SW 1271 (cell line): ENCODE results near the gene PCNT.
"Not testable (repeated sequence)": the region's sequence is repeated elsewhere in the genome, so short reads cannot be mapped to it uniquely, and the experiment has no call there.

Source experiments
- DNase-seq, 2 experiments: peaks; one replicate each; lab custom pipeline; 2025; lab: John Stamatoyannopoulos, UW

PCNT gene

DNA sequence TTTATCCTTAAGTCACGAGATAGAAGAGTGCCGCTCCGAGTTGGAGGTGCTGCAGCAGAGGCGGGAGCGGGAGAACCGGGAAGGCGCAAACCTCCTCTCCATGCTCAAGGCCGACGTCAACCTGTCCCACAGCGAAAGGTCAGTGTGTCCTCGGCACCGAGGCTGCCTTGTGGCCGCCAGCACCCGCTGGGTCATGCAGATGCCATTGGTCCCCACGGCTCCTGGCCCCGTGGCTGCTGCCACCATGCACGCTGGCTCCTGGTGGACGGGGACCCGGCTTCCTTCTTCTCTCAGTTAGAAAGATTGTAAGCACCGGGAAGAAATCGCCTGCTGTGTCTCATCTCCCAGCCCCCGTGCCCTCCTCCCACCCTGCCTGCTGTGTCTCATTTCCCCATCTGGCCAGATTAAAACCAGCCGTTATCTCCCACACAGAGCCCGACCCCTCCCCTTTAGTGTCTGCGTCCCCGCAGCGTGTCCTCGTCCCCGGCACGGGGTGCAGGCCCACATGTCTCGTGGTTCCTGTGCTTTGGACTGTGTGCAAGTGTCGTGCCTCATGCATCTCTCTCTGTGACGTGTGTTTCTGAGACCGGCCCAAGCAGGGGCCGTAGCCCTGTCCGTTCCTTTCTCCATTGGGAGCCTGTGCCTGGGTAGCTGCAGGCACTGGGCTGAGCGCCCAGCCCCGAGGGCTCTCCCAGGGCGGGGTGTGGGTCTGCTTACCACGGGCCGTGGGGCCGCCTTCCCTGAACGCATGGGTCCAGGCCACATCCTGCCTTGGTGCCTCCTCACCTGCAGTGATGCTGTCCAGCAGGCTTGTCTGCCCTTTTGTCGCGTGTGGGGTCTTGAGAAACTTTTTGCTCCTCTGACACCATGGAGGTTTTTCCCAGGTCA lies 62.1 kb downstream of the PCNT start:
- no peak for DNase-seq

DNA sequence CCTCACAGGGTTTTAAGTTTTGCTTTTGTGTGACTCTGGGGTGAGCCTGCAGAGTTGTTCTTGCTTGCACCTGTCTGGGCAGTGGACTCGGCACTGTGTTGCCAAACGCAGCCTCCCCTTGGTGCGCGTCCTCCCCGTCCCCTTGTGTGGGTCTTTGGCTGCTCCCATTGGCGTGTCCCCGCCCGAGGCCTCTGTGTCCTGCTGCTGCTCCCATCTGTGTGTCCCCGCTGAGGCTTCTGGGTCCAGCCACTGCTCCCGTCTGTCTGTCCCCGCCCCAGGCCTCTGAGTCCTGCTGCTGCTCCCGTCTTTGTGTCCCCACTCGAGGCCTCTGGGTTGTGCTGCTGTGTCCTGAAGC lies 62.8 kb downstream of the PCNT start:
- no peak for DNase-seq

- no peak for DNase-seq
These were observed 64.4 kb downstream of the PCNT start for GRCh38 chr21:46388206-46388880.

DNA sequence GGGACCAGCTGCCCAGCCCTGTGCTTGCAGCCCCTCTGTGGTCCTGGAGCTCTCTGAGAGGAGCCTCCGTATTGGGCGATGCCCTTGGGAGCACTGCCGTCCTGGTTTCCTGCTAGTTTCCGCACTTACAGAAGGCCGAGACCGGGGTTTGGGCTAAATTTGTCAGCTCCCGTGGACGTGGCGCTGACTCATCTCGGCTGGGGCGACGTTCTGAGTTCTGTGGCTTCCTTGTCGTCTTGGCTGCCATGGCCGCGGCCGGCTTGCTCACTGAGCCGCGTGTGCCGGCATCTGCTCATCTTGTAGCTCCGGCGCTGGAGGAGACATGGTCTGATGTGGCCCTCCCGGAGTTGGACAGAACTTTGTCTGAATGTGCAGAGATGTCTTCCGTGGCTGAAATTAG lies 64.9 kb downstream of the PCNT start:
- no peak for DNase-seq

DNA sequence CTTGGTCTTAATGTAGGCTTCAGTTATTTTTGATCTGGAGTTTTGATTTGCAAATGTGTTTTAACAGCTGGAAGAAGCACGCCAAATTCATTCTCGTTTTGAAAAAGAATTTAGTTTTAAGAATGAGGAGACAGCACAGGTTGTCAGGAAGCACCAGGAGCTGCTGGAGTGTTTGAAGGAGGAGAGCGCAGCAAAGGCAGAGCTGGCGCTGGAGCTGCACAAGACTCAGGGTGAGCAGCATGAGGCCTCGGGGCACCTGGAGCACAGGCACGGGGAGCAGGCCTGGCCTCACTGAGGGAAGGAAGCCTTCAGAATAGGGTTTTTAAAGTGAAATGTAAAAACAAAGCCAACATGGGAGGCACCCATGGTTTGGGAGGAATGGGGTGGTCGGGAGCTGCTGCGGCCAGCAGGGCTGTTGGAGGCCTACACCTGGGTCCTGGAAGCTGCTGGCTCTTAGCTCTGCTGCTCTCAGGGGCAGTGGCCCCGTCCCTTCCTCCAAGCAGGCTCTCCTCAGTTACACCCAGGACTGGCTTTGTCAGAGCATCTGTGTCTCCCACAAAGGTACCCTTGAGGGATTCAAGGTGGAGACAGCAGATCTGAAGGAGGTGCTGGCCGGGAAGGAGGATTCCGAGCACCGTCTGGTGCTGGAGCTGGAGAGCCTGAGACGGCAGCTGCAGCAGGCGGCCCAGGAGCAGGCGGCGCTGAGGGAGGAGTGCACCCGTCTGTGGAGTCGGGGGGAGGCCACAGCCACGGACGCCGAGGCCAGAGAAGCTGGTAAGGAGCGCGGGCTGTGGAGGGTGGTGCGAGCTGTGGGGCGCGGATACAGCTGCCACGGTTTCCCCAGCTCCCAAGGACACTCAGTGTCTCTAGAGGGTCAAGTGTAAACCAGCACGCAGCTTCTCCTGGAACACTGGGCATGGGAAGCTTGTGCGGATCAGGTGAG lies 66.9 kb downstream of the PCNT start:
- no peak for DNase-seq

DNA sequence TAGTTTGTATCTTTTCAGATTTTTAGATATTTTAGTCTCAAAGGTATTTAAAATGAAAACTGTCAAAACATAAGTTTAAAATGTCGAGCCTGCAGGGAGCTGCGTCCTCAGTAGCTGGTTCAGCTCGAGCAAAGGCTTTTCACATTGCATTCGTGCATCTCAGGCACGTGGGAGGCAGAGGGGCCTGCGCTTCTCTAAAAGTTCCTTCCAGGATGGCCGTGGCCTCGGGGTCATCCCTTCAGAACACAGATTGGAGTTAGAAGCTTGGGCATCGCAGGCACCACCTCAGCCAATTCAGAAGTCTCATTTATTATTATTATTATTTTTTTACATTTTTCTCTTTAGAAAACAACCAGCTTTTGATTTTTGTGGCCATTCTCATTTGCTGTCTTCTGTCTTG lies 67.8 kb downstream of the PCNT start:
- no peak for DNase-seq

DNA sequence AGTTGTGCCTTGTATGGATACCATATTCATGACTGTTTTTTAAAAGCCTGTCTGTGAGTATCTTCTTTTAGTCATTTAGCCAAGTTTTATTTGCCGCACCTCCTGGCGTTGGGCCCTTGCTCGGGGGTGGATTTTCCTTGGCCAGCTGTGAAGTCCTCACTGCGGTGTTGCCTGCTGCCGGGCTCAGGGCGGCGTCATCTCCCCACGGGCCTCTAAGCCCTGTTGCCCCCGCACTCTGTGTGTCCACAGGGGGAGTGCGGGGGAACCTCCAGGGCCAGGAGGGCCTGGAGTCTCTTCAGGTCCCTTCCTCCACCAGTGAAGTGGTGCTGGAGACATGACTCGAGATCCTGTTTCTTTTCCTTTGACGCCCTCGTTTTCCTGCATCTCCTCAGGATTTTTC lies 69.0 kb downstream of the PCNT start:
- DNase-seq = no peak

DNA sequence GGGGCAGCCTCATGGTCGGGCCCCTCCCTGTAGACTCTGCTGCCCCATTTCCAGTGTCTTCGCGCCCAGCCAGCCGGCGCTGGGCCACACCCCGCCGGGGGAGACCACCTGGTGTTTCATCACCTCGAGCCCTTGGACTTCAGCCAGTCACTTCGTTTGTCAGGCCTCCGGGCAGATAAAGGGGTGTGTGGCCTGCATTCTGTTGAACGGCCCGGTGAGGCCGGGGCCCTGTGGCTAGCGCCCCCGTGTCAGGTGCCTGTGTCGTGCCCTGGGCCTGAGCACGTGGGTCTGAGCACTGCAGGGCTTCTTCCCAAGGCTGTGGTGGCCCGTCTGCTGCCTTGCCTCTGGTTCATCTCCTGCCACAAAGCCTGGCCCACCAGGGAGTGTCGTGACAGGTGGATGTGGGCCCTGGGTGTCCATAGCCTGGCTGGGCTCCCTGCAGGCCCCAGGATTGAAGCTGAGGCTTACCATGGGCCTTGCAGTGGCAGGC lies 69.5 kb downstream of the PCNT start:
- DNase-seq = no peak

GRCh38 chr21:46393941-46394594 lies 70.1 kb downstream of the PCNT start:
- no peak for DNase-seq

GRCh38 chr21:46394595-46395104 lies 70.7 kb downstream of the PCNT start:
- DNase-seq = no peak

- DNase-seq = no peak
These were observed 73.4 kb downstream of the PCNT start for GRCh38 chr21:46397211-46397905.

- DNase-seq = no peak
These were observed 74.0 kb downstream of the PCNT start for GRCh38 chr21:46397993-46398392.

DNA sequence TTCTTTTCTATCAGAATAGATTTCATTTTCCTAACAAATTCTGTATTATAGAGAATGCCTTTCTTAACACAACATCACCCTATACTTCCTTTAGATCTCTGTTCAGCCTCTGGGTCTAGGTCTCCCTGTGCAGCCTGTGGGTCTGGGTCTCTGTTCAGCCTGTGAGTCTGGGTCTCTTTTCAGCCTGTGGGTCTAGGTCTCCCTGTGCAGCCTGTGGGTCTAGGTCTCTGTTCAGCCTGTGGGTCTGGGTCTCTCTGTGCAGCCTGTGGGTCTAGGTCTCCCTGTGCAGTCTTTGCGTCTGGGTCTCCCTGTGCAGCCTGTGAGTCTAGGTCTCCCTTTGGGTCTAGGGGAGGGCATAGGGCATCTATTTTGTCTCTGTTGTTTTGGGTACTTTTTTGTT lies 75.2 kb downstream of the PCNT start:
- DNase-seq = no peak

DNA sequence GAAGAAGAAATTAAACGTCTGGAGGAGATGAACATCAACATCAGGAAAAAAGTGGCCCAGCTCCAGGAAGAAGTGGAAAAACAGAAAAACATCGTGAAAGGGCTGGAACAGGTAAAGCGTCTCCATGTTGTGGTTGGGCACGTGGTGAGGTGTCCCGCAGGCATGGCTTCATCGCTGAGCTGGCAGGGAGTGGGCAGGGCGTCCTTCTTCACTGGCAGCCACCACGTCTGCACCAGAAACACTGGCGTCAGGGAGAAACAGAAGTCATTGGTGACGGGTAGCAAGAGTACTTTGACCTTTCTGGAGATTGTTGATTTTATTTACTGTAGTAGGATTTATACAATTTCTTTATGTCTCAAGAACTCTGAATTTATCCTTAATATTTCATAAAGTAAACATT lies 75.7 kb downstream of the PCNT start:
- DNase-seq = no peak

GRCh38 chr21:46401186-46401910 lies 77.4 kb downstream of the PCNT start:
- DNase-seq = no peak

DNA sequence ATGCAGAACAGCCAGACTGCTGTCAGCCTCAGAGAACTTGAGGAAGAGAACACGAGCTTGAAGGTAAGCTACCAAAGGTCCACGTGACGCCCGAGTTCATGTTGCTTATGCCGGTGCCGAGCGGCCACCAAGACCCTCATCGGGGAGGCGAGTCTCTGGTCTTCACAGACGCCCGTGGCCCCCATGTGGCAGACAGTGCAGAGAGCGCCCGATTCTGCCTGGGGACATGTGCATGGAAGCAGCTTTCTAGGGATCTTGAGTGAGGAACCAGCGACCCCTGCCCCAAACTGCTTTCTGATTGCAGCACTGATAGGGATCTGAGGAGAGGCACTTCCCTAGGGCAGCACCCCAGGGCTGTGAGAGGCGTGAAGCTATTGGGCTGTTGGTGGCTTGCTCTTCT lies 78.5 kb downstream of the PCNT start:
- no peak for DNase-seq

GRCh38 chr21:46403234-46403811 lies 79.4 kb downstream of the PCNT start:
- not testable (repeated sequence) for DNase-seq

GRCh38 chr21:46404306-46404705 lies 80.3 kb downstream of the PCNT start:
- DNase-seq = no peak

DNA sequence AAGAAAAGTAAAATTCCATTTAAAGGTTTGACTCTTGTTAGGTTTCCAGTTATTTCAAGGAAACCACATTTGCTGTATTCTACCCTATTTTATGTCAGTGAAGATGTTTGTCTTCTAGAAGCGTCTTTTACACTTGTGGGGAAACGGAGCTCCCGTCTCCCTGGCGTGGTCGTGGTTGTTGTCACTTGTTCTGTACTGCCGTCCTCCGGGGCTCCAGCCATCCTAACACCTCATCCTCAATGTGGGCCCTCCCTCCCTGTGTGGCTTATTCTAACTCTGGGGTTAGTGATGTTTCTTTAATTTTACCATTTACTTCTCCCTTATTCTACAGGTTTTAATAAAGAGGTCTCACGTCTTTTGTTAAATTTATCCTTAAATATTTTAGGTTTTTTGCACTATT lies 82.0 kb downstream of the PCNT start:
- DNase-seq = no peak
